ENCODE measurements around the gene NLGN1.

The NLGN1 gene

GRCh38 chr3:173789530-173790162 is 392.1 kb downstream of the NLGN1 start:
- TF ChIP-seq SIN3A (IDR thresholded peaks at IDR 0.05; ENCODE audit: borderline replicate concordance, insufficient read depth, low read length) (no peak), REST (IDR thresholded peaks at IDR 0.05; ENCODE audit: insufficient read depth in 1 of 2, low read depth in 2 of 2, low read length in 2 of 2) (no peak), TAF1 (IDR thresholded peaks at IDR 0.05; ENCODE audit: borderline replicate concordance, insufficient read depth, low read length) (no peak), FOXP2 (optimal IDR thresholded peaks at IDR 0.05; ENCODE audit: borderline replicate concordance, extremely low read depth, extremely low read length, insufficient read depth) (no peak), POLR2AphosphoS5 (IDR thresholded peaks at IDR 0.05; ENCODE audit: low read depth, low read length) (no peak)

GRCh38 chr3:173793963-173794362 is 396.4 kb downstream of the NLGN1 start:
- TF ChIP-seq POLR2AphosphoS5 (IDR thresholded peaks at IDR 0.05; ENCODE audit: low read depth, low read length) = no peak
- TF ChIP-seq REST (IDR thresholded peaks at IDR 0.05; ENCODE audit: insufficient read depth in 1 of 2, low read depth in 2 of 2, low read length in 2 of 2) = no peak
- TF ChIP-seq SIN3A (IDR thresholded peaks at IDR 0.05; ENCODE audit: borderline replicate concordance, insufficient read depth, low read length) = no peak
- TF ChIP-seq FOXP2 (optimal IDR thresholded peaks at IDR 0.05; ENCODE audit: borderline replicate concordance, extremely low read depth, extremely low read length, insufficient read depth) = no peak
- TF ChIP-seq TAF1 (IDR thresholded peaks at IDR 0.05; ENCODE audit: borderline replicate concordance, insufficient read depth, low read length) = no peak

- TF ChIP-seq POLR2AphosphoS5 (IDR thresholded peaks at IDR 0.05; ENCODE audit: low read depth, low read length) (no peak), FOXP2 (optimal IDR thresholded peaks at IDR 0.05; ENCODE audit: borderline replicate concordance, extremely low read depth, extremely low read length, insufficient read depth) (no peak)
These were observed 398.9 kb downstream of the NLGN1 start for GRCh38 chr3:173796405-173796804.

DNA sequence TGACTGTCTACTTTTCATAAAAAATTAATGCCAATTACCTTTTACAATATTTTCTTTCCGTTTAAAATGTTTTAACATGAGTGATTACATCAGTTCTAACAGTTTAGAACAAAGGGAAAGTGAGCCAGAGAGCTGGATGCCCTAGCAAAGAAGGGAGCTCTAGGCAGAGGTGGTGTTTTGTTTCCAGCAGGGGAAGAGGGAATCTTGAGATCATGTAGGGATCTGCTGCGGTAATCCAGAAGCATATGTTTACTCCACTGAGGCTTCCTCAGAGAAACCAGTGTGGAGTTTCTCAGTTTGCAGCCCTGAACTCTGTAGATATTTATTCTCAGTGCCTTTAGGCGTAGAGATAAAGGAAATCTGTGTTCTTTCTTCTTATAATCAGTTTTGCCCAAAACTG is 399.3 kb downstream of the NLGN1 start:
- TF ChIP-seq FOXP2 (optimal IDR thresholded peaks at IDR 0.05; ENCODE audit: borderline replicate concordance, extremely low read depth, extremely low read length, insufficient read depth) (no peak), TAF1 (IDR thresholded peaks at IDR 0.05; ENCODE audit: borderline replicate concordance, insufficient read depth, low read length) (no peak), SIN3A (IDR thresholded peaks at IDR 0.05; ENCODE audit: borderline replicate concordance, insufficient read depth, low read length) (no peak), REST (IDR thresholded peaks at IDR 0.05; ENCODE audit: insufficient read depth in 1 of 2, low read depth in 2 of 2, low read length in 2 of 2) (no peak), POLR2AphosphoS5 (IDR thresholded peaks at IDR 0.05; ENCODE audit: low read depth, low read length) (no peak)

DNA sequence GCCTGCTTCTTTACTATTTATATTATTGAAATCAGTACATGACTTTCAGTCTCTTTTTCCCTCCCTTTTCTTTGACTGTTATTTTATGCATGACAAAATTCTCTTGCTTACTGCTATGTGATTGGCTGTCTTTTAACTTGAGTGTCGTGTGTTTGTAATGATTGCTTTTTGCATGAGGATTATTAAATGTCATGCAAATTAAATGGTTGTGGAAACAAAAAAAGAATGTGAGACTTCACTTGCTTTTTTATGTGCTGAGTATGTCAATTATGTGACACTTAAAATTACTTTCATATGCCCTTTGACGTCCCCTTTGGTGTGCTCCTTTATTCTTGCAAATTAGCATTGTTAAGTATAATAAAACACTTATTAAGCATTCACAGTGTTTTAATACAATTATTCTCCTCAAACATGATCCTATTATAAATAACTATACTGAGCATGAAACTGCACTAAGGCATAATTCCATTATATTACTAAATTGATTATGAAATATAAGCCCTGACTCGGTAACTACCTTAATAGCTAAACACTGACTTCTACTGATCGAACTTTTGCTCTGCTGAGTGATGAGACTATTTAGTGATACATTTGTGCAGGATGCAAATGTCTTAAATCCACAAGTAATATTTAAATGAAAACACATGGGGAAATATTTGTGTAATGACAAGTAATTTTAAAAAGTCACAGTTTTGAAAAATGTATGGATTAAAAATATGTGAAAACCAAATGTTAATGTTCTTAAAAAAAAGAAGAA is 401.7 kb downstream of the NLGN1 start:
- TF ChIP-seq POLR2AphosphoS5 (IDR thresholded peaks at IDR 0.05; ENCODE audit: low read depth, low read length) (no peak), TAF1 (IDR thresholded peaks at IDR 0.05; ENCODE audit: borderline replicate concordance, insufficient read depth, low read length) (no peak), FOXP2 (optimal IDR thresholded peaks at IDR 0.05; ENCODE audit: borderline replicate concordance, extremely low read depth, extremely low read length, insufficient read depth) (no peak), REST (IDR thresholded peaks at IDR 0.05; ENCODE audit: insufficient read depth in 1 of 2, low read depth in 2 of 2, low read length in 2 of 2) (no peak), SIN3A (IDR thresholded peaks at IDR 0.05; ENCODE audit: borderline replicate concordance, insufficient read depth, low read length) (no peak)
